ENCODE measurements around the gene CDC45.
"Not testable (repeated sequence)": the region's sequence is repeated elsewhere in the genome, so short reads cannot be mapped to it uniquely, and the experiment has no call there.

The CDC45 gene

GRCh38 chr22:19479355-19480172, at the start of gene CDC45:
Gene CDC45, plus strand, starts transcription at chr22:19479920. Its CDS starts 49 bp downstream, at chr22:19479969.
- DNase-seq, result peak; percentile 85

GRCh38 chr22:19429950-19430889, 49.5 kb upstream of the CDC45 start:
- DNase-seq, result peak; percentile 47

GRCh38 chr22:19430890-19431541, 48.7 kb upstream of the CDC45 start:
- DNase-seq, result peak; percentile 2

- peak; percentile 59 for DNase-seq
Observed at GRCh38 chr22:19431649-19432132, 48.0 kb upstream of the CDC45 start, which contains the start of gene HIRA. Gene HIRA, minus strand, starts transcription at chr22:19431733. Its CDS starts 257 bp downstream, at chr22:19431476.

GRCh38 chr22:19432133-19432851, 47.4 kb upstream of the CDC45 start, which contains the start of gene MRPL40:
Gene MRPL40, plus strand, starts transcription at chr22:19432545. Its CDS starts 10 bp downstream, at chr22:19432555.
- DNase-seq, result peak; percentile 84

- DNase-seq, result no peak
Observed at GRCh38 chr22:19434401-19434800, 45.3 kb upstream of the CDC45 start.

GRCh38 chr22:19434829-19435580, 44.7 kb upstream of the CDC45 start:
- no peak for DNase-seq

GRCh38 chr22:19436444-19437161, 43.1 kb upstream of the CDC45 start:
- DNase-seq, result not testable (repeated sequence)

- no peak for DNase-seq
Observed at GRCh38 chr22:19438298-19438697, 41.4 kb upstream of the CDC45 start.

GRCh38 chr22:19440411-19441195, 39.1 kb upstream of the CDC45 start:
- no peak for DNase-seq

- DNase-seq, result no peak
Observed at GRCh38 chr22:19442166-19442565, 37.6 kb upstream of the CDC45 start.

GRCh38 chr22:19443544-19444211, 36.0 kb upstream of the CDC45 start:
- DNase-seq, result no peak

GRCh38 chr22:19445279-19445982, 34.3 kb upstream of the CDC45 start:
- not testable (repeated sequence) for DNase-seq

GRCh38 chr22:19446603-19447329, 33.0 kb upstream of the CDC45 start:
- DNase-seq, result no peak

GRCh38 chr22:19447330-19448075, 32.2 kb upstream of the CDC45 start, which contains the start of gene C22orf39:
Gene C22orf39, minus strand, starts transcription at chr22:19447711. Its CDS starts 23 bp downstream, at chr22:19447688.
- peak; percentile 75 for DNase-seq

GRCh38 chr22:19448076-19448607, 31.6 kb upstream of the CDC45 start:
- DNase-seq, result no peak

Measured in RPMI8226 (cell line).